OCI-LY7 (cell line): ENCODE data around the gene ARHGAP24. TPM values are rescaled to one million over a fixed set of nuclear protein-coding genes. Genes with fewer than 3 reads are reported as not detected.

Experiments used
- BruUV-seq: library from RNA; stranded (reverse); fragments of 400-500 nt; replicated peaks from 2 replicates; lab custom pipeline; 2021; lab: Mats Ljungman, UMichigan
- CTCF ChIA-PET: fragments of 300-600 bp; sonication (Branson Sonifier 250); formaldehyde crosslinking; loops from one replicate; lab custom pipeline; 2022; ENCODE audit warnings: antibody characterized with exemption; ENCODE audit not compliant: unreplicated experiment; lab: Charles Lee
- POLR2A ChIA-PET: fragments of 300-600 bp; sonication (Branson Sonifier 250); formaldehyde crosslinking; loops from one replicate; lab custom pipeline; 2022; ENCODE audit warnings: antibody characterized with exemption; lab: Charles Lee
- DNase-seq: peaks from one replicate; pipeline ENCODE4 v3.0.0-alpha.2; 2015; ENCODE audit warnings: low spot score
- H2AFZ ChIP-seq: fragments of 200-600 bp; sonication (generic), shearing (Covaris generic); 2 replicates; pipeline ENCODE4 v1.6.1; 2014; ENCODE audit warnings: mild to moderate bottlenecking, antibody characterized with exemption, low read length, moderate library complexity
- H3K27ac ChIP-seq: fragments of 200-600 bp; sonication (generic); 2 replicates; pipeline ENCODE4 v1.5.1; 2014; ENCODE audit warnings: mixed run types, low read depth, mild to moderate bottlenecking, moderate library complexity, low read length, inconsistent platforms; ENCODE audit not compliant: poor library complexity, severe bottlenecking
- H3K36me3 ChIP-seq: fragments of 200-600 bp; sonication (generic); 2 replicates; pipeline ENCODE4 v1.6.1; 2014; ENCODE audit warnings: mild to moderate bottlenecking, antibody characterized with exemption, low read length, moderate library complexity, mixed read lengths; ENCODE audit not compliant: insufficient read depth
- H3K4me1 ChIP-seq: fragments of 200-600 bp; sonication (generic); 2 replicates; pipeline ENCODE4 v1.5.1; 2014; ENCODE audit warnings: mild to moderate bottlenecking, low read length; ENCODE audit not compliant: insufficient read depth, poor library complexity, severe bottlenecking
- H3K4me2 ChIP-seq: fragments of 200-600 bp; sonication (generic); 2 replicates; pipeline ENCODE4 v1.6.1; 2014; ENCODE audit warnings: mild to moderate bottlenecking, low read length
- H3K4me3 ChIP-seq: fragments of 200-600 bp; sonication (generic); 2 replicates; pipeline ENCODE4 v1.5.1; 2014; ENCODE audit warnings: mild to moderate bottlenecking, low read depth, low read length; ENCODE audit not compliant: poor library complexity, severe bottlenecking
- H3K79me2 ChIP-seq: fragments of 200-600 bp; sonication (generic); 2 replicates; pipeline ENCODE4 v1.6.1; 2016; ENCODE audit warnings: low read depth, mild to moderate bottlenecking, low read length, moderate library complexity, mixed read lengths; ENCODE audit not compliant: insufficient read depth
- H3K9me2 ChIP-seq: fragments of 200-600 bp; sonication (generic); 2 replicates; pipeline ENCODE4 v1.6.1; 2016; ENCODE audit warnings: mild to moderate bottlenecking, low read length, mixed read lengths; ENCODE audit not compliant: insufficient read depth
- H3K9me3 ChIP-seq: fragments of 200-600 bp; sonication (generic); 2 replicates; pipeline ENCODE4 v1.6.1; 2014; ENCODE audit warnings: mild to moderate bottlenecking, mixed run types, low read length, mixed read lengths
- H4K20me1 ChIP-seq: fragments of 200-600 bp; sonication (generic); 2 replicates; pipeline ENCODE4 v1.6.1; 2014; ENCODE audit warnings: mild to moderate bottlenecking, antibody characterized with exemption, low read length, moderate library complexity, mixed read lengths; ENCODE audit not compliant: insufficient read depth
- CTCF ChIP-seq: fragments of 200-600 bp; sonication (generic); conservative IDR thresholded peaks from 2 replicates; pipeline ENCODE4 v1.5.1; 2014; ENCODE audit warnings: mild to moderate bottlenecking, antibody characterized with exemption, low read length, moderate library complexity, mixed read lengths
- EZH2phosphoT487 ChIP-seq: fragments of 200-600 bp; sonication (generic); IDR thresholded peaks from 2 replicates; pipeline ENCODE4 v1.6.1; 2018; ENCODE audit warnings: low read depth, borderline replicate concordance, mild to moderate bottlenecking, mixed run types, antibody characterized with exemption, low read length, moderate library complexity, mixed read lengths
- intact Hi-C: fragments of 100-400 bp; cut with micrococcal nuclease; formaldehyde crosslinking; loops from one replicate; pipeline ENCODE4 v1.10.0; 2022; ENCODE audit not compliant: unreplicated experiment
- total RNA-seq, 2 experiments: library from RNA; depleted of rRNA in 1 of 2; stranded (reverse); fragments of >200 nt in 1 of 2; shearing (Covaris generic) in 1 of 2; gene quantifications; 2 replicates each; pipeline ENCODE4 v1.2.3, GENCODE V29; 2014 to 2022

Gene ARHGAP24
- total RNA-seq, 2 experiments from 2014 or later, result 0.88 to 4.4 TPM

- H3K9me3 ChIP-seq, result peaks cover 4% of the 10 kb centered on the region
- H3K9me2 ChIP-seq, result no peaks in the 10 kb centered on the region
- ChIA-PET CTCF (interaction anchor here (0.6 to 1.3 kb wide), 2 partner anchors 12 to 16 kb away, joined by 3 to 4 read pairs; no protein-coding TSS in a partner anchor), POLR2A (interaction anchor here (0.7 to 2.8 kb wide), 11 partner anchors 9 to 199 kb away, joined by 3 to 11 read pairs (median 4); no protein-coding TSS in a partner anchor)
- no TSS peak for BruUV-seq
- H2AFZ ChIP-seq, result peak overlapping the region; percentile 83; the same call in 1 of the 2 replicates
- peak; percentile 34 for DNase-seq
- H4K20me1 ChIP-seq, result no peaks in the 10 kb centered on the region
- TF ChIP-seq CTCF, result no peak
- TF ChIP-seq EZH2phosphoT487, result no peak
- H3K4me3 ChIP-seq, result no peak overlapping the region
- no peak overlapping the region for H3K4me2 ChIP-seq
- H3K27ac ChIP-seq, result no peak overlapping the region
- H3K79me2 ChIP-seq, result no peaks in the 10 kb centered on the region
- H3K4me1 ChIP-seq, result peaks cover 32% of the 10 kb centered on the region
- H3K36me3 ChIP-seq, result no peaks in the 10 kb centered on the region; the same call in 1 of the 2 replicates
- intact Hi-C loops, result no loop called here
These were observed 198.0 kb downstream of the ARHGAP24 start for GRCh38 chr4:85672959-85673358.

- Histone ChIP-seq H3K36me3 (no peaks in the 10 kb centered on the region; the same call in 1 of the 2 replicates), H3K4me1 (peaks cover 32% of the 10 kb centered on the region), H2AFZ (peak overlapping the region; percentile 83; the same call in 1 of the 2 replicates), H3K9me3 (peaks cover 6% of the 10 kb centered on the region; the same call in 1 of the 2 replicates), H3K27ac (no peak overlapping the region), H3K4me2 (no peak overlapping the region), H4K20me1 (no peaks in the 10 kb centered on the region), H3K4me3 (no peak overlapping the region), H3K9me2 (no peaks in the 10 kb centered on the region), H3K79me2 (no peaks in the 10 kb centered on the region)
- intact Hi-C loops, result no loop called here
- no peak for TF ChIP-seq CTCF
- no peak for TF ChIP-seq EZH2phosphoT487
- POLR2A ChIA-PET, result interaction anchor here (0.7 to 2.8 kb wide), 11 partner anchors 10 to 199 kb away, joined by 3 to 11 read pairs (median 4); no protein-coding TSS in a partner anchor
- no TSS peak for BruUV-seq
- CTCF ChIA-PET, result interaction anchor here (0.6 to 1.3 kb wide), 2 partner anchors 13 to 17 kb away, joined by 3 to 4 read pairs; no protein-coding TSS in a partner anchor
- DNase-seq, result no peak
These were observed 198.6 kb downstream of the ARHGAP24 start for GRCh38 chr4:85673540-85673939.
